Nephron (organoid): ENCODE data around the gene SH3BP5.

Experiments used
- H3K27ac Mint-ChIP-seq, 3 experiments: 2 replicates each; pipeline ENCODE4 v1.8.0; 2020; ENCODE audit warnings: mixed read lengths in 3 of 3, mild to moderate bottlenecking in 2 of 3, moderate library complexity in 1 of 3
- H3K27me3 Mint-ChIP-seq: 2 replicates; pipeline ENCODE4 v1.8.0; 2021; ENCODE audit warnings: low read depth, mild to moderate bottlenecking, moderate library complexity, mixed read lengths
- H3K36me3 Mint-ChIP-seq: 2 replicates; pipeline ENCODE4 v1.8.0; 2020; ENCODE audit warnings: low read depth, mixed read lengths
- H3K4me1 Mint-ChIP-seq: 2 replicates; pipeline ENCODE4 v1.8.0; 2020; ENCODE audit warnings: mixed read lengths
- H3K4me3 Mint-ChIP-seq, 3 experiments: 2 replicates each; pipeline ENCODE4 v1.8.0; 2020; ENCODE audit warnings: mild to moderate bottlenecking in 3 of 3, mixed read lengths in 3 of 3, moderate library complexity in 2 of 3
- H3K9me3 Mint-ChIP-seq: 2 replicates; pipeline ENCODE4 v1.8.0; 2020; ENCODE audit warnings: mixed read lengths
- TF ChIP-seq, protein P1 (sequence below), 3 experiments: fragments of 200-600 bp; sonication (generic); IDR thresholded peaks; one replicate each; pipeline ENCODE4 v1.5.0; 2021; ENCODE audit warnings: antibody characterized with exemption in 3 of 3; ENCODE audit not compliant: unreplicated experiment in 3 of 3

Gene SH3BP5

DNA sequence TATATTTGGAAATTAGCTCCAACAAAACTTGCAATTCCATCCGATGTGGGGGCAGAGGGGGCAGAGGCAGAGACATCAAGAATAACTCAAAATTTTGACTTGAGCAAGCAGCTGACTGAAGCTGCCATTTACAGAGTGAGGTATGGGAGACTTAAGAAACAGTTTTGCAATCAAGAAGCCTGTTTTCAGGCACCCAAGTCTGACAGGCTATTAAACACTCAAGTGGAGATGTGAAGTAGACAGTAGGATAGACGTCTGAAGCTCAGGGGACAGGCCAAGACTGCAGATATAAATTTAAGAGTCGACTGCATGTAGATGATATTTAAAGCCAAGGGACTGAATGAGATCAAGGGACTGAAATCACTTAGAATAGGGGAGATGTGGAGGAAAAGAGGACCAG lies 9.9 kb upstream of the SH3BP5 start:
- H3K36me3 Mint-ChIP-seq, result no peaks in the 10 kb centered on the region
- H3K27me3 Mint-ChIP-seq, result peaks cover 19% of the 10 kb centered on the region
- H3K9me3 Mint-ChIP-seq, result peaks cover 3% of the 10 kb centered on the region
- H3K27ac Mint-ChIP-seq, result no peak overlapping the region
- H3K4me3 Mint-ChIP-seq, result no peak overlapping the region
- TF ChIP-seq, protein P1, sequence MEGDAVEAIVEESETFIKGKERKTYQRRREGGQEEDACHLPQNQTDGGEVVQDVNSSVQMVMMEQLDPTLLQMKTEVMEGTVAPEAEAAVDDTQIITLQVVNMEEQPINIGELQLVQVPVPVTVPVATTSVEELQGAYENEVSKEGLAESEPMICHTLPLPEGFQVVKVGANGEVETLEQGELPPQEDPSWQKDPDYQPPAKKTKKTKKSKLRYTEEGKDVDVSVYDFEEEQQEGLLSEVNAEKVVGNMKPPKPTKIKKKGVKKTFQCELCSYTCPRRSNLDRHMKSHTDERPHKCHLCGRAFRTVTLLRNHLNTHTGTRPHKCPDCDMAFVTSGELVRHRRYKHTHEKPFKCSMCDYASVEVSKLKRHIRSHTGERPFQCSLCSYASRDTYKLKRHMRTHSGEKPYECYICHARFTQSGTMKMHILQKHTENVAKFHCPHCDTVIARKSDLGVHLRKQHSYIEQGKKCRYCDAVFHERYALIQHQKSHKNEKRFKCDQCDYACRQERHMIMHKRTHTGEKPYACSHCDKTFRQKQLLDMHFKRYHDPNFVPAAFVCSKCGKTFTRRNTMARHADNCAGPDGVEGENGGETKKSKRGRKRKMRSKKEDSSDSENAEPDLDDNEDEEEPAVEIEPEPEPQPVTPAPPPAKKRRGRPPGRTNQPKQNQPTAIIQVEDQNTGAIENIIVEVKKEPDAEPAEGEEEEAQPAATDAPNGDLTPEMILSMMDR (IDR thresholded peaks at IDR 0.05; ENCODE audit: unreplicated experiment in 3 of 3), result no peak
- peaks cover 12% of the 10 kb centered on the region for H3K4me1 Mint-ChIP-seq

DNA sequence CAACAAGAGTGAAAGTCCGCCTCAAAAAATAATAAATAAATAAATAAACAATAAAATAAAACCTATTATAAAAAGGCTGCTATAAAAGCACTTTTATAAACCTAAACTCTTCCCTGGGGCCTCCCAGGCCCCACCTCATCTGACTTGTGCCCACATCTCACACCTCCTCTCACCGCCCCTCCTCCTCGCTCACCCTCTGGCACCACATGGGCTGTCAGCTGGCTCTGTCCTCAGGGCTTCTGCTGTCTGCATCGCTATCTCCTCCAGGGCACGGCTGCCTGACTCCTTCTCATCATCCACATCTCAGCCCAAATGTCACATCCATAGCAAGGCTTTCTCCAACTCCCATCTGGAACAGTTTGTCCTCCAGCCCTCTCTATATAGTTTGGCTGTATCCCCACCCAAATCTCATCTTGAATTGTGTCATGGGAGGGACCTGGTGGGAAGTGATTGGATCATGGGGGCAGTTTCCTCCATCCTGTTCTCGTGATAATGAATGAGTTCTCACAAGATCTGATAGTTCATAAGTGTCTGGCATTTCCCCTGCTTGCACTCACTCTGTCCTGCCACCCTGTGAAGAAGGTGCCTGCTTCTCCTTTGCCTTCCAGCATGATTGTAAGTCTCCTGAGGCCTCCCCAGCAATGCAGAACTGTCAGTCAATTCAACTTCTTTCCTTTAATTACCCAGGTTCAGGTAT lies 8.8 kb upstream of the SH3BP5 start:
- Mint-ChIP-seq H3K9me3 (no peaks in the 10 kb centered on the region), H3K27me3 (peaks cover 27% of the 10 kb centered on the region), H3K27ac (no peak overlapping the region), H3K36me3 (no peaks in the 10 kb centered on the region), H3K4me3 (no peak overlapping the region), H3K4me1 (peaks cover 12% of the 10 kb centered on the region)
- TF ChIP-seq, protein P1 (IDR thresholded peaks at IDR 0.05; ENCODE audit: unreplicated experiment in 3 of 3), result no peak

DNA sequence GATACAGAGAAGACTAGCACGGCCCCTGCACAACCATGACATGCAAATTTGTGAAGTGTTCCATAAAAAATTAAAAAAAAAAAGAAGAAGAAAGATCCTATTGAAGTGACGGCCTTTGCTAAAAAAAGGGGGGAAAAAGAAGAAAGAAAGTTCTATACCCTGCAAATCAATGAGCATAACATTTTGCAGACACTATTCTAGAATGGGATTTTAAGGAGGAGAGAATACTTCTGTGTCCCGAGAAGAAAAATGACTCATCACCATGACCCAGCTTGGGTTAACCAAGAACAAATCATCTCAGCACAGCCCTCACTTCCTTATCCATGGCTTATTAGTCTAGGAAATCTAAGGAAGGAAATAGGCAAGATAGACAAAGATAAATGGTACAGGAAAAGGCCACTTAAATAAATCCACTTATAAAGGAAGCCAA lies 7.4 kb upstream of the SH3BP5 start:
- no peaks in the 10 kb centered on the region for H3K36me3 Mint-ChIP-seq
- TF ChIP-seq, protein P1 (IDR thresholded peaks at IDR 0.05; ENCODE audit: unreplicated experiment in 3 of 3), result no peak
- H3K27me3 Mint-ChIP-seq, result peaks cover 28% of the 10 kb centered on the region
- H3K9me3 Mint-ChIP-seq, result no peaks in the 10 kb centered on the region
- peaks cover 4% of the 10 kb centered on the region for H3K4me1 Mint-ChIP-seq
- H3K4me3 Mint-ChIP-seq, result no peak overlapping the region
- H3K27ac Mint-ChIP-seq, result no peak overlapping the region

DNA sequence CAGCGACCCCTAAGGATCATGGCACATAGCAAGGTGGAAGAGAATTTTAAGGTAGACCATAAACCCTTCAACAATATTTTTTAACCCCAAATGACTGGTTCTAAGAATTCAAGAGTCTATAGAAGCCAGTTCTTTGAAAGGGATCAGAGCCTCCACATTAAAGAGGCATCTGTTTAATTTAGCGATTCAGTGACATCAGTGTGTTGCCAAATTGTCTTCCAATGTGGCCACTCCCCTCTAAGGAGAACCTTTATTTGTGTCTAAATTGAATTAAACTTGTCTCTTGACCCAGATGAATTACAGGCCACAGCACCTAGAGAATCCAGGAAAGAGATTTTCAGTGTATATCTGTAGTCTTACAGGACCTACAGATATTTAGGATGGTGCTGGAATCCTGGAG lies 6.6 kb upstream of the SH3BP5 start:
- peaks cover 24% of the 10 kb centered on the region for H3K27me3 Mint-ChIP-seq
- no peak overlapping the region for H3K27ac Mint-ChIP-seq
- no peak overlapping the region for H3K4me3 Mint-ChIP-seq
- H3K36me3 Mint-ChIP-seq, result no peaks in the 10 kb centered on the region
- H3K9me3 Mint-ChIP-seq, result no peaks in the 10 kb centered on the region
- peaks cover 4% of the 10 kb centered on the region for H3K4me1 Mint-ChIP-seq
- TF ChIP-seq, protein P1 (IDR thresholded peaks at IDR 0.05; ENCODE audit: unreplicated experiment in 3 of 3), result no peak

DNA sequence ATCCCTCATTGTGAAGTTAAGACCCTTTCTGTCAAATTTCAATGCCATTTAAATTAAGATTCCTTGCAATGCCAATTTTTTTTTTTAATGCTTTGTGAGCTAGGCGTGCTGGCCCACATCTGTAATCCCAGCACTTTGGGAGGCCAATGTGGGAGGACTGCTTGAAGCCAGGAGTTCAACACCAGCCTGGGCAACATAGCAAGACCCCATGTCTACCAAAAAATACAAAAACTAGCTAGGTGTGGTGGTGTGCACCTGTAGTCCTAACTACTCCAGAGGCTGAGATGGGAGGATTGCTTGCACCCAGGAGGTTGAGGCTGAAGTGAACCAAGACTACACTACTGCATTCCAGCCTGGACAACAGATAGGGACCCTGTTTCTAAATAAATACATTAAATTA lies 5.6 kb upstream of the SH3BP5 start:
- TF ChIP-seq, protein P1 (IDR thresholded peaks at IDR 0.05; ENCODE audit: unreplicated experiment in 3 of 3), result no peak
- peaks cover 24% of the 10 kb centered on the region for H3K27me3 Mint-ChIP-seq
- H3K27ac Mint-ChIP-seq, result no peak overlapping the region
- H3K4me1 Mint-ChIP-seq, result peaks cover 4% of the 10 kb centered on the region
- no peak overlapping the region for H3K4me3 Mint-ChIP-seq
- H3K9me3 Mint-ChIP-seq, result no peaks in the 10 kb centered on the region
- H3K36me3 Mint-ChIP-seq, result no peaks in the 10 kb centered on the region

DNA sequence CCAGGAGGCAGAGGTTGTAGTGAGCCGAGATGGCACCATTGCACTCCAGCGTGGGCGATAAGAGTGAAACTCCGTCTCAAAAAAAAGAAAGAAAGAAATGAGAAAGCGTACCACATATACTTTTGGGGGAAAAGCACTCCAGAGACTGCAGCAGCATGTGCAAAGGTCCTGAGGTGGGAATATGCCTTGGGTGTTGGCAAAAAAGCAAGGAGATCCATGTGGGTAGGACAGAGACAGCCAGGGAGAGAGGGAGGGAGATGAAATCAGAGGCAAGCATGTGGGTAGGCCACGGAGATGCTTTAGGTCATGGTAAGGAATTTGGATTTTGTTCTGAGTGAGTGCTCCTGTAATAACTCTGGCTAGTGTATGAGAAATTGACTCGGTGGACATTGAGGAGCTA lies 3.7 kb upstream of the SH3BP5 start:
- TF ChIP-seq, protein P1 (IDR thresholded peaks at IDR 0.05; ENCODE audit: unreplicated experiment in 3 of 3), result no peak
- no peaks in the 10 kb centered on the region for H3K9me3 Mint-ChIP-seq
- H3K4me1 Mint-ChIP-seq, result peaks cover 15% of the 10 kb centered on the region
- H3K36me3 Mint-ChIP-seq, result no peaks in the 10 kb centered on the region
- H3K27ac Mint-ChIP-seq, result no peak overlapping the region
- no peak overlapping the region for H3K4me3 Mint-ChIP-seq
- H3K27me3 Mint-ChIP-seq, result peaks cover 27% of the 10 kb centered on the region
